GM12865 (cell line): ENCODE results near the gene ZFAND2A.

Experiments
- DNase-seq: peaks from one replicate; pipeline ENCODE4 v3.0.0; 2010; ENCODE audit warnings: low read depth
- H3K4me3 ChIP-seq: 2 replicates; pipeline ENCODE4 v1.5.1; 2011; ENCODE audit warnings: mild to moderate bottlenecking, low read depth, low read length, control low read depth
- TF ChIP-seq, protein P1 (sequence below): IDR thresholded peaks from 2 replicates; pipeline ENCODE4 v1.5.1; 2011; ENCODE audit warnings: low read length, control low read depth, low read depth, inconsistent platforms; ENCODE audit not compliant: insufficient read depth; ENCODE audit errors: missing control alignments

Gene ZFAND2A

DNA sequence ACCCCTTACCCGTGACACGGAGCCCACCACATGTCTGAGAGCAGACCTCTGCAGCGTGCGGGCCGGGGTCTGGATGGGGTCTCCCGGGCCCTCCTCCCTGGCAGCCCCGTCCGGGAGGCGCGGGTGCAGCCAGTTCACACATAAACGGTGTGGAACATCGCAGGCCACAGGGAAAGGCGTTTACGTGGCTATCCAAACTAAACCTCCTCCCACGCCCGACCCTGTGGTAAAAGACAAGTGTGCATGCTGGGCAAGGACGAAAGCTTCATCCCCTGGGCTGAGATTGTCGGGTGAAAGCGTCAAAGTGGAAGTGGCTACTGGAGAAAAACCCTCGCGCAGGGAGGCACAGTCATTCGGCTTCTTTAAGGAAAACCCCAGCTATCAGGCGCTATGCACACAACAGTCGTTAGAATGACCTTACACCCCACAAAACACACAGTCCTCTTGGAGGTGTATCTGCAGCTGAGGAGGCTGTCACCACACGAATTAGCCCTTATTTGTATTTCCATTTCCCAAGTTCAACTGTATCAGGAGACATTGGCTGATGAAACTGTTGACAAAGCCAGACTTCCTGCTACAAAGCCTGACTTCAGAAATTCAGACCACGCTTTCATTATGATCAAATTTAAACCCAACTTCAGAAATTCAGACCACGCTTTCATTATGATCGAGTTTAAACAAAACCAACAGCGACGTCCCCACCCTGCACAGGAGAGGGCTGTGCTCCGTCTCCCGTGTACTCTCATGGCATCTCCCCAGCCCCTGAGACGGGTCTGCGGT, 56.8 kb downstream of the ZFAND2A start:
- H3K4me3 ChIP-seq: peak overlapping the region; percentile 47
- peak; percentile 84 for DNase-seq
- TF ChIP-seq, protein P1, sequence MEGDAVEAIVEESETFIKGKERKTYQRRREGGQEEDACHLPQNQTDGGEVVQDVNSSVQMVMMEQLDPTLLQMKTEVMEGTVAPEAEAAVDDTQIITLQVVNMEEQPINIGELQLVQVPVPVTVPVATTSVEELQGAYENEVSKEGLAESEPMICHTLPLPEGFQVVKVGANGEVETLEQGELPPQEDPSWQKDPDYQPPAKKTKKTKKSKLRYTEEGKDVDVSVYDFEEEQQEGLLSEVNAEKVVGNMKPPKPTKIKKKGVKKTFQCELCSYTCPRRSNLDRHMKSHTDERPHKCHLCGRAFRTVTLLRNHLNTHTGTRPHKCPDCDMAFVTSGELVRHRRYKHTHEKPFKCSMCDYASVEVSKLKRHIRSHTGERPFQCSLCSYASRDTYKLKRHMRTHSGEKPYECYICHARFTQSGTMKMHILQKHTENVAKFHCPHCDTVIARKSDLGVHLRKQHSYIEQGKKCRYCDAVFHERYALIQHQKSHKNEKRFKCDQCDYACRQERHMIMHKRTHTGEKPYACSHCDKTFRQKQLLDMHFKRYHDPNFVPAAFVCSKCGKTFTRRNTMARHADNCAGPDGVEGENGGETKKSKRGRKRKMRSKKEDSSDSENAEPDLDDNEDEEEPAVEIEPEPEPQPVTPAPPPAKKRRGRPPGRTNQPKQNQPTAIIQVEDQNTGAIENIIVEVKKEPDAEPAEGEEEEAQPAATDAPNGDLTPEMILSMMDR: no peak
